ENCODE data around the gene ANKRD39.

The ANKRD39 gene

GRCh38 chr2:96878796-96879544 lies 21.2 kb upstream of the ANKRD39 start:
- Histone ChIP-seq H3K4me1 (peaks cover 16% of the 10 kb centered on the region), H3K36me3 (no peaks in the 10 kb centered on the region), H3K9me3 (no peaks in the 10 kb centered on the region), H3K4me3 (ENCODE audit: low read depth, low read length) (no peak overlapping the region), H3K27me3 (no peaks in the 10 kb centered on the region)
- DNase-seq, result no peak
- TF ChIP-seq CTCF (IDR thresholded peaks at IDR 0.05; ENCODE audit: low read depth, low read length), result no peak

GRCh38 chr2:96878171-96878570 lies 20.4 kb upstream of the ANKRD39 start:
- Histone ChIP-seq H3K36me3 (no peaks in the 10 kb centered on the region), H3K27me3 (no peaks in the 10 kb centered on the region), H3K4me3 (ENCODE audit: low read depth, low read length) (no peak overlapping the region), H3K9me3 (no peaks in the 10 kb centered on the region), H3K4me1 (peaks cover 16% of the 10 kb centered on the region)
- TF ChIP-seq CTCF (IDR thresholded peaks at IDR 0.05; ENCODE audit: low read depth, low read length), result no peak
- DNase-seq, result no peak

- TF ChIP-seq CTCF (IDR thresholded peaks at IDR 0.05; ENCODE audit: low read depth, low read length), result no peak
- H3K4me1 ChIP-seq, result peaks cover 16% of the 10 kb centered on the region
- no peaks in the 10 kb centered on the region for H3K27me3 ChIP-seq
- H3K36me3 ChIP-seq, result no peaks in the 10 kb centered on the region
- H3K9me3 ChIP-seq, result no peaks in the 10 kb centered on the region
- DNase-seq, result peak; percentile 22
- H3K4me3 ChIP-seq (ENCODE audit: low read depth, low read length), result no peak overlapping the region
Observed at GRCh38 chr2:96877631-96878092, 19.8 kb upstream of the ANKRD39 start.

GRCh38 chr2:96877042-96877451 lies 19.2 kb upstream of the ANKRD39 start:
- Histone ChIP-seq H3K27me3 (no peaks in the 10 kb centered on the region), H3K4me1 (peaks cover 16% of the 10 kb centered on the region), H3K36me3 (no peaks in the 10 kb centered on the region), H3K4me3 (ENCODE audit: low read depth, low read length) (no peak overlapping the region), H3K9me3 (no peaks in the 10 kb centered on the region)
- TF ChIP-seq CTCF (IDR thresholded peaks at IDR 0.05; ENCODE audit: low read depth, low read length), result no peak
- no peak for DNase-seq

GRCh38 chr2:96876269-96877041 lies 18.6 kb upstream of the ANKRD39 start:
- no peak for TF ChIP-seq CTCF (IDR thresholded peaks at IDR 0.05; ENCODE audit: low read depth, low read length)
- H3K4me1 ChIP-seq, result peaks cover 16% of the 10 kb centered on the region
- no peaks in the 10 kb centered on the region for H3K9me3 ChIP-seq
- no peaks in the 10 kb centered on the region for H3K27me3 ChIP-seq
- DNase-seq, result no peak
- no peak overlapping the region for H3K4me3 ChIP-seq (ENCODE audit: low read depth, low read length)
- no peaks in the 10 kb centered on the region for H3K36me3 ChIP-seq
